GM13977 (cell line): ENCODE data around the gene ATXN1.

Experiments used
- DNase-seq: peaks from one replicate; pipeline ENCODE4 v3.0.0; 2012; ENCODE audit warnings: low spot score
- CTCF ChIP-seq: IDR thresholded peaks from 2 replicates; pipeline ENCODE4 v1.5.1; 2012; ENCODE audit warnings: mild to moderate bottlenecking, control low read depth; ENCODE audit not compliant: insufficient read depth; ENCODE audit errors: extremely low read depth, missing control alignments
- in situ Hi-C: fragments of 300-500 bp; cut with MboI; formaldehyde crosslinking; loops from one replicate; pipeline ENCODE4 v1.12.0; 2022; ENCODE audit warnings: low sequenced_read_pairs, low pct_unique_long_range_greater_than_20kb, mixed read lengths, inconsistent platforms; ENCODE audit not compliant: unreplicated experiment

The ATXN1 gene

GRCh38 chr6:16562498-16562897 is 198.8 kb downstream of the ATXN1 start:
- in situ Hi-C loops = no loop called here
- no peak for DNase-seq
- TF ChIP-seq CTCF = no peak

- no peak for DNase-seq
- TF ChIP-seq CTCF = no peak
- in situ Hi-C loops = no loop called here
These were observed 202.2 kb downstream of the ATXN1 start for GRCh38 chr6:16559071-16559470.

GRCh38 chr6:16555550-16555949 is 205.7 kb downstream of the ATXN1 start:
- in situ Hi-C loops = no loop called here
- no peak for TF ChIP-seq CTCF
- DNase-seq = no peak

- no peak for TF ChIP-seq CTCF
- no peak for DNase-seq
- in situ Hi-C loops = no loop called here
These were observed 207.7 kb downstream of the ATXN1 start for GRCh38 chr6:16553531-16553930.

GRCh38 chr6:16551466-16551865 is 209.8 kb downstream of the ATXN1 start:
- no peak for TF ChIP-seq CTCF
- in situ Hi-C loops = no loop called here
- DNase-seq = no peak

- in situ Hi-C loops = no loop called here
- DNase-seq = no peak
- no peak for TF ChIP-seq CTCF
These were observed 213.1 kb downstream of the ATXN1 start for GRCh38 chr6:16548121-16548520.

GRCh38 chr6:16547587-16547986 is 213.7 kb downstream of the ATXN1 start:
- no peak for DNase-seq
- no peak for TF ChIP-seq CTCF
- in situ Hi-C loops = no loop called here
